HepG2 (cell line): Measurements from ENCODE around the gene HYCC2. TPM values are rescaled to one million over a fixed set of nuclear protein-coding genes. Genes with fewer than 3 reads are reported as not detected.

Experiments used
- AKAP8 ChIP-seq: sonication (generic); formaldehyde crosslinking; IDR thresholded peaks from 2 replicates; pipeline ENCODE4 v1.5.1; 2020; ENCODE audit warnings: mild to moderate bottlenecking, missing genetic modification reagents
- CHD2 ChIP-seq: IDR thresholded peaks from 2 replicates; pipeline ENCODE4 v1.6.1; 2011; ENCODE audit warnings: low read depth, low read length, improper control_type of control experiment
- GLMP ChIP-seq: sonication (generic); formaldehyde crosslinking; IDR thresholded peaks from 2 replicates; pipeline ENCODE4 v1.9.0; 2021; ENCODE audit warnings: missing genetic modification reagents, mild to moderate bottlenecking, borderline replicate concordance
- HDAC1 ChIP-seq: sonication (generic); formaldehyde crosslinking; IDR thresholded peaks from 2 replicates; pipeline ENCODE4 v1.5.1; 2020; ENCODE audit warnings: mild to moderate bottlenecking, missing genetic modification reagents
- IRF2 ChIP-seq: IDR thresholded peaks from 2 replicates; pipeline ENCODE4 v1.6.1; 2018; ENCODE audit warnings: missing genetic modification reagents, missing compliant biosample characterization
- MNT ChIP-seq: fragments of 450-650 bp; IDR thresholded peaks from 2 replicates; pipeline ENCODE4 v1.6.1; 2016
- PRPF4 ChIP-seq: fragments of 200-400 bp; formaldehyde crosslinking; IDR thresholded peaks from 2 replicates; pipeline ENCODE4 v1.6.1; 2016; ENCODE audit warnings: low read length, low read depth; ENCODE audit not compliant: poor library complexity, severe bottlenecking
- ZBTB10 ChIP-seq: sonication (generic); formaldehyde crosslinking; IDR thresholded peaks from 2 replicates; pipeline ENCODE4 v1.4.0; 2020; ENCODE audit warnings: missing genetic modification reagents, borderline replicate concordance
- ZBTB14 ChIP-seq: sonication (generic); formaldehyde crosslinking; IDR thresholded peaks from 2 replicates; pipeline ENCODE4 v1.4.0; 2020; ENCODE audit warnings: missing genetic modification reagents
- ZBTB26 ChIP-seq: IDR thresholded peaks from 2 replicates; pipeline ENCODE4 v1.6.1; 2016; ENCODE audit warnings: missing compliant biosample characterization, missing genetic modification reagents, borderline replicate concordance
- ZBTB38 ChIP-seq: sonication (generic); formaldehyde crosslinking; IDR thresholded peaks from 2 replicates; pipeline ENCODE4 v1.5.1; 2020; ENCODE audit warnings: mild to moderate bottlenecking, missing genetic modification reagents
- ZNF124 ChIP-seq: sonication (generic); formaldehyde crosslinking; IDR thresholded peaks from 2 replicates; pipeline ENCODE4 v1.4.0; 2020; ENCODE audit warnings: missing genetic modification reagents
- ZNF232 ChIP-seq: sonication (generic); formaldehyde crosslinking; IDR thresholded peaks from 2 replicates; pipeline ENCODE4 v1.4.0; 2020; ENCODE audit warnings: missing genetic modification reagents, borderline replicate concordance
- ZNF414 ChIP-seq: sonication (generic); formaldehyde crosslinking; IDR thresholded peaks from 2 replicates; pipeline ENCODE4 v1.5.0; 2020; ENCODE audit warnings: missing genetic modification reagents
- ZNF512B ChIP-seq: sonication (generic); formaldehyde crosslinking; IDR thresholded peaks from 2 replicates; pipeline ENCODE4 v1.5.1; 2020; ENCODE audit warnings: missing genetic modification reagents, mild to moderate bottlenecking, borderline replicate concordance
- ZNF674 ChIP-seq: sonication (generic); formaldehyde crosslinking; IDR thresholded peaks from 2 replicates; pipeline ENCODE4 v1.5.0; 2020; ENCODE audit warnings: low read depth, mild to moderate bottlenecking, missing genetic modification reagents
- ZSCAN12 ChIP-seq: sonication (generic); formaldehyde crosslinking; IDR thresholded peaks from 2 replicates; pipeline ENCODE4 v1.9.0; 2021; ENCODE audit warnings: mild to moderate bottlenecking, missing genetic modification reagents
- polyA plus RNA-seq, 8 experiments: library from polyadenylated mRNA; depleted of rRNA in 3 of 8; stranded (reverse) in 7 of 8; unstranded in 1 of 8; fragments of >200 nt; fragmentation: Illumina TruSeq in 4 of 8; extraction: Trizol in 4 of 8; gene quantifications; 2 replicates each; pipeline versions ENCODE4 v1.2.1 to v1.2.3, GENCODE V29; 2011 to 2016; ENCODE audit warnings: low read depth in 4 of 8, missing spikeins in 1 of 8, mixed read lengths in 1 of 8; ENCODE audit not compliant: insufficient read depth in 1 of 8
- total RNA-seq, 5 experiments: library from RNA; depleted of rRNA; stranded (reverse); fragments of >200 nt; fragmentation: Illumina TruSeq; extraction: Trizol; gene quantifications; 2 replicates each; pipeline ENCODE4 v1.2.3, GENCODE V29; 2016; ENCODE audit warnings: low read depth in 1 of 5

Gene HYCC2
- total and polyA plus RNA-seq, 2 of the 13 experiments (the other 11 are each of a cell fraction or from before 2014, with no cell fraction given), result 4.7 to 13.9 TPM

GRCh38 chr2:201116959-201117734 is 45.7 kb upstream of the HYCC2 start (continued):
- no peak for TF ChIP-seq ZNF512B
- no peak for TF ChIP-seq CHD2
- no peak for TF ChIP-seq ZBTB10 (CRISPR knock-in tag)
- TF ChIP-seq ZBTB26 (CRISPR knock-in tag), result no peak; the same call in 1 of the 2 replicates
- no peak for TF ChIP-seq ZNF674 (CRISPR knock-in tag)
- no peak for TF ChIP-seq ZNF232 (CRISPR knock-in tag)
- no peak for TF ChIP-seq AKAP8 (CRISPR knock-in tag)
- TF ChIP-seq ZBTB38 (CRISPR knock-in tag), result no peak
- TF ChIP-seq MNT, result no peak
- no peak for TF ChIP-seq GLMP
- TF ChIP-seq ZNF414, result peak; percentile 23; the same call in 1 of the 2 replicates
- TF ChIP-seq ZBTB14 (CRISPR knock-in tag), result no peak
- no peak for TF ChIP-seq ZNF124 (CRISPR knock-in tag)
- no peak for TF ChIP-seq ZSCAN12 (CRISPR knock-in tag)
- no peak for TF ChIP-seq HDAC1 (CRISPR knock-in tag)
- TF ChIP-seq PRPF4, result no peak
- TF ChIP-seq IRF2 (CRISPR knock-in tag), result no peak
